Upper lobe of left lung (tissue), 6 donors: ENCODE data around the gene EEIG2. TPM values are rescaled to one million over a fixed set of nuclear protein-coding genes. Genes with fewer than 3 reads are reported as not detected.

ENCODE experiments used
- ATAC-seq, 2 donors: fragments of 200-7000 bp; cut with Tn5 transposase; one replicate each; pipeline ENCODE4 v1.9.1; 2022; ENCODE audit warnings: mild to moderate bottlenecking in 2 of 2, moderate library complexity in 2 of 2; ENCODE audit not compliant: low FRiP score in 2 of 2
- DNase-seq, 2 donors: peaks; one replicate each; pipeline ENCODE4 v3.0.0-alpha.2; 2019 to 2020
- H3K27ac ChIP-seq, 4 donors: fragments of 200-600 bp; sonication (generic); one replicate each; pipeline ENCODE4 v1.5.1; 2016 to 2019
- H3K27me3 ChIP-seq, 4 donors: fragments of 200-600 bp; sonication (generic); one replicate each; pipeline ENCODE4 v1.5.1; 2017 to 2019
- H3K36me3 ChIP-seq, 4 donors: fragments of 200-600 bp; sonication (generic); one replicate each; pipeline ENCODE4 v1.5.1; 2016 to 2019
- H3K4me1 ChIP-seq, 4 donors: fragments of 200-600 bp; sonication (generic); one replicate each; pipeline ENCODE4 v1.5.1; 2018 to 2019
- H3K4me3 ChIP-seq, 4 donors: fragments of 200-600 bp; sonication (generic); one replicate each; pipeline ENCODE4 v1.5.1; 2017 to 2019; ENCODE audit warnings: mild to moderate bottlenecking in 2 of 4, moderate library complexity in 1 of 4
- H3K9me3 ChIP-seq, 4 donors: fragments of 200-600 bp; sonication (generic); one replicate each; pipeline ENCODE4 v1.5.1; 2018 to 2019
- EP300 ChIP-seq, 4 donors: sonication (generic); formaldehyde crosslinking; IDR thresholded peaks; one replicate each; pipeline ENCODE4 v1.5.1; 2017; ENCODE audit warnings: antibody characterized with exemption in 4 of 4, control low read depth in 2 of 4
- POLR2A ChIP-seq, 4 donors: fragments of 450-650 bp; IDR thresholded peaks; one replicate each; pipeline ENCODE4 v1.5.1; 2016 to 2017; ENCODE audit warnings: antibody characterized with exemption in 4 of 4, mild to moderate bottlenecking in 2 of 4
- POLR2AphosphoS5 ChIP-seq, 2 donors: sonication (generic); formaldehyde crosslinking; IDR thresholded peaks; one replicate each; pipeline ENCODE4 v1.5.1; 2017; ENCODE audit warnings: antibody characterized with exemption in 2 of 2
- WGBS, 2 donors: methylation state at CpG; one replicate each; pipeline ENCODE4 v1.1.5; 2017 to 2018; 5-methylcytosine and 5-hydroxymethylcytosine counted together
- total RNA-seq, 6 donors: library from RNA; depleted of rRNA in 4 of 6; stranded (reverse); fragments of >200 nt in 4 of 6; gene quantifications; one replicate each; pipeline versions ENCODE4 v1.1.0 to v1.2.1, GENCODE V29; 2016 to 2021
- TF ChIP-seq, protein P1 (sequence below), 6 experiments: fragments of 450-650 bp in 4 of 6; fragments of 200-600 bp in 2 of 6; sonication (generic) in 2 of 6; IDR thresholded peaks; one replicate each; pipeline ENCODE4 v1.5.1; 2016 to 2019; ENCODE audit warnings: antibody characterized with exemption in 6 of 6
- donor health status: DM: no; HTN: no; CAD: no; lungs with moderate emphysema.
- donor health status: DM: no; HTN: yes; CAD: no; lungs with severe emphysema.

EEIG2 gene
- total RNA-seq, 6 donors from 2014 or later, result 8.4 to 19.9 (median 15.1) TPM

DNA sequence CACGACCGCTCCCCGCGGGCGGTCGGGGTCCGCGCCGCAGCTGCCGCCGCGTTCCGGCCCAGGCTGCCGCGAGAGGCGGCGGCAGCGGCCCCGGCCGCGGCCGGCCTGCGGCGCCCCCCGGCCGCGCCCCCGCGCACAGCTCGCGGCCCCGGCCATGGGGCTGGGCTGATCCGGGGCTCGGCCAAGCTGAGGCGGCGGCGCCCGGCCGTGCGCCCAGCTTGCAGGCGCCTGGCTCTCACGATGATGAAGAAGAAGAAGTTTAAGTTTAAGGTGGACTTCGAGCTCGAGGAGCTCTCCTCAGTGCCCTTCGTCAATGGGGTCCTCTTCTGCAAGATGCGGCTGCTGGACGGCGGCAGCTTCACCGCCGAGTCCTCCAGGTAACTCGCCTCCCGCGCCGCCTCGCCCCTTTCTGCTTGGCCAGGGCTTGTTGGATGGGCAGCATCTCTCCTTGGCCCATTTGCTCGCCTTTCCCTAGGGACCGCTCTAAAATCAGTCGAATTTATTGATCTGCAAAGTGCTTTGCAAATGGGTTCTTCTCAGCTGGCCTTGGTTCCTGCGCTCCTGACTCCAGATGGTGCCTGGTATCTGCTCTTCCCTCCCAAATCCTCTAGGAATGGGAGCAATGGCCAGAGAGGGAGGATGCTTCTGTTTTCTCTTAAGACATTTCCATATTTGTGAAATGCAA, 431 bp downstream of the EEIG2 start:
- peak overlapping the region; percentile 45 to 71 (median 69) for H3K4me3 ChIP-seq
- WGBS, 2 donors, result 2% methylated on average over 8 to 43 of the region's 59 CpGs
- TF ChIP-seq POLR2A (IDR thresholded peaks at IDR 0.05) (no peak), EP300 (IDR thresholded peaks at IDR 0.05) (no peak), POLR2AphosphoS5 (IDR thresholded peaks at IDR 0.05) (no peak)
- TF ChIP-seq, protein P1, sequence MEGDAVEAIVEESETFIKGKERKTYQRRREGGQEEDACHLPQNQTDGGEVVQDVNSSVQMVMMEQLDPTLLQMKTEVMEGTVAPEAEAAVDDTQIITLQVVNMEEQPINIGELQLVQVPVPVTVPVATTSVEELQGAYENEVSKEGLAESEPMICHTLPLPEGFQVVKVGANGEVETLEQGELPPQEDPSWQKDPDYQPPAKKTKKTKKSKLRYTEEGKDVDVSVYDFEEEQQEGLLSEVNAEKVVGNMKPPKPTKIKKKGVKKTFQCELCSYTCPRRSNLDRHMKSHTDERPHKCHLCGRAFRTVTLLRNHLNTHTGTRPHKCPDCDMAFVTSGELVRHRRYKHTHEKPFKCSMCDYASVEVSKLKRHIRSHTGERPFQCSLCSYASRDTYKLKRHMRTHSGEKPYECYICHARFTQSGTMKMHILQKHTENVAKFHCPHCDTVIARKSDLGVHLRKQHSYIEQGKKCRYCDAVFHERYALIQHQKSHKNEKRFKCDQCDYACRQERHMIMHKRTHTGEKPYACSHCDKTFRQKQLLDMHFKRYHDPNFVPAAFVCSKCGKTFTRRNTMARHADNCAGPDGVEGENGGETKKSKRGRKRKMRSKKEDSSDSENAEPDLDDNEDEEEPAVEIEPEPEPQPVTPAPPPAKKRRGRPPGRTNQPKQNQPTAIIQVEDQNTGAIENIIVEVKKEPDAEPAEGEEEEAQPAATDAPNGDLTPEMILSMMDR (IDR thresholded peaks at IDR 0.05), result no peak
- H3K36me3 ChIP-seq, result no peaks in the 10 kb centered on the region
- peak overlapping the region; percentile 50 to 86 (median 68) for H3K27ac ChIP-seq
- H3K4me1 ChIP-seq, result peaks cover 17 to 27% (median 22%) of the 10 kb centered on the region in 4 donors
- no peaks in the 10 kb centered on the region for H3K27me3 ChIP-seq
- H3K9me3 ChIP-seq, result no peaks in the 10 kb centered on the region
- DNase-seq (peak; percentile 33 to 87), ATAC-seq (peak in 1 of 2 donors; percentile 48)

DNA sequence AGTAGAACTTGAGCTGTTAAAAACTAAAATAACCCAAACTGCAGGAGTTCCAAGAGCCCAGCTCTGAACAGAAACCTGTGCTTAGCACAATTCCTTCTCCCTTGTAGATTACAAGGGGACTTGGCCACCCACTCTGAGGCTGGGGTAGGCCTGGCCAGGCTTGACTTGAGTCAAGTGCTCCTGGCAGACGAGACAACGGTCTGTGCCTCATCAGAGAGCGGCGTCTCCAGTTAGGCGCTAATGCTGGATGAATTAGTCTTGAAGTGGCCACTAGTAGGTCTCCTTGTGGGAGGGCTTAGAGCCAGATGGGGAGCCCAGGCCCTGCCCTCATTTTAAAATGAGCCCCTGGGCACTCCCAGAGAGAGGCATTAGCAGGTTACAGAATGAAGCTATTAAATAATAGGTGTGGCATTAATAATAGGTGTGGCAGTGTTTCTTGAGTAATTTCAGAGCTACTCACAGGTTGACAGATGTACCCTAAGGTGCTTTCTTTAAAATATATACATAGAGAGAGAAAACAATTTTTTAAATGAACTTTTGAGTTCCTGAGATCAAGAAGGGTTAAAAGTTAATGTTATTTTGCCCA, 1.1 kb downstream of the EEIG2 start:
- peak in 1 of 4 donors; percentile 69 for TF ChIP-seq POLR2A (IDR thresholded peaks at IDR 0.05)
- peak in 1 of 2 donors; percentile 44 for TF ChIP-seq POLR2AphosphoS5 (IDR thresholded peaks at IDR 0.05)
- TF ChIP-seq, protein P1 (IDR thresholded peaks at IDR 0.05), result peak in 1 of 6 experiments; percentile 7
- no peak for TF ChIP-seq EP300 (IDR thresholded peaks at IDR 0.05)
- Histone ChIP-seq H3K27me3 (no peaks in the 10 kb centered on the region), H3K36me3 (no peaks in the 10 kb centered on the region), H3K4me1 (peaks cover 17 to 27% (median 22%) of the 10 kb centered on the region in 4 donors), H3K9me3 (no peaks in the 10 kb centered on the region), H3K4me3 (peak overlapping the region; percentile 45 to 71 (median 69)), H3K27ac (peak overlapping the region; percentile 32 to 86 (median 68))
- WGBS, 2 donors, result 4% methylated on average over 5 of the region's 5 CpGs; no CpG with 5 or more reads in 1 of the 2 donors
- peak in 1 of 2 donors; percentile 74 for DNase-seq
- peak; percentile 49 to 70 for ATAC-seq

DNA sequence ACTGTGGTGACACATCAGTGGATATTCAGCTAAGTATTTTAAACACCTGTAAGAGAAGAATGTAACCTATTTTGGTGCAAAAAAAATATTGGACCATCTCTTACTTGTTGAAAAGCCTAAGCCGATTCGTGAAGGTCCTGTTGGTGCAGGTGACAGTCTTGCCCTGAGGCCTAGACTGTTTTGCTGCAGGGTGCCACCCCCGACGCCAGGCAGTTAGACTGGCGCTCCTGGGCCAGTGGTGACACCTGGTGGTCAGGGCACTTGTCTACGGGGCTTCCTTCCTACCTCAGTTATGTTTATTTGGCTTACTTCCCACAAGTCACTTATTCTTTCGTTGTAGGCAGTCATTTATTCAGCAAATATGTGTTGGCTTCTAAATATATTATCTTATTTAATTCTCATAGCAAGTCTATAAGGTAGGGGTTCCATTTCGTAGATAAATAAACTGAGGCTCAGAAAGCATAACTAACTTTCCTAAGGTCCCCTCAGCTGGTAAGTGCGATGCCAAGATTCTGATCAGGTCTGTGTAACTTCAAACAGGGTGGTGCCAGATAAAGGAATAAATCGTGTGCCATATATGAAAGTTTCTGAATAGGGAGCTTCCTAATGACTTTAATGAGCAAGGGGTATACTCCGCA, 1.9 kb downstream of the EEIG2 start:
- Histone ChIP-seq H3K36me3 (no peaks in the 10 kb centered on the region), H3K4me1 (peaks cover 17 to 29% (median 25%) of the 10 kb centered on the region in 4 donors), H3K27ac (no peak overlapping the region), H3K9me3 (no peaks in the 10 kb centered on the region), H3K4me3 (peak overlapping the region in 2 of 4 donors; percentile 70 to 71), H3K27me3 (no peaks in the 10 kb centered on the region)
- peak; percentile 74 to 89 for DNase-seq
- peak; percentile 60 to 86 for ATAC-seq
- WGBS, 2 donors, result 36 to 52% methylated on average over 11 of the region's 11 CpGs
- no peak for TF ChIP-seq POLR2AphosphoS5 (IDR thresholded peaks at IDR 0.05)
- TF ChIP-seq, protein P1 (IDR thresholded peaks at IDR 0.05), result peak; percentile 41 to 75 (median 62)

DNA sequence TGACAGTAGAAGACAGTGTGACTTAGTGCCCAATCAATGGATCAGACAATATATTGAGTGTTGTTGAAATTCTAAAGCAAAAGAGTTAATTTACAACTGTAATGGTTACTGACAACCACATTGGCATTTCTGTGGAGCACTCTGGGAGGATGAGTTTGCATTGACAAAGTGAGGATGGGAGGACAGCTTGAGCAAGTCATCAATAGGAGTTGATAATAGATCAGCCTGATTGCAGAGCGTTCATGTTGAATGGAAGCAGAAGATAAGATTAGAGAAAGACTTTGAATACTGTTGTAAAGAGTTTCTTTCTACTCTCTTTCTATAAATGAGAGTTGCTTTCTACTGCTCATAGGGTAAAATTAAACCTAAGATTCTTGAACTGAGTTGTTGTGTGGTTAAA, 3.9 kb downstream of the EEIG2 start:
- TF ChIP-seq POLR2AphosphoS5 (IDR thresholded peaks at IDR 0.05) (no peak), POLR2A (IDR thresholded peaks at IDR 0.05) (no peak), EP300 (IDR thresholded peaks at IDR 0.05) (no peak)
- TF ChIP-seq, protein P1 (IDR thresholded peaks at IDR 0.05), result no peak
- peaks cover 17 to 29% (median 25%) of the 10 kb centered on the region in 4 donors for H3K4me1 ChIP-seq
- no peaks in the 10 kb centered on the region for H3K36me3 ChIP-seq
- DNase-seq (no peak), ATAC-seq (no peak)
- WGBS, 2 donors, result 93 to 96% methylated on average over 1 of the region's 1 CpG
- H3K27me3 ChIP-seq, result no peaks in the 10 kb centered on the region
- no peak overlapping the region for H3K4me3 ChIP-seq
- H3K9me3 ChIP-seq, result no peaks in the 10 kb centered on the region
- no peak overlapping the region for H3K27ac ChIP-seq
